A673 (cell line): ENCODE data around the gene OVCA2. TPM values are rescaled to one million over a fixed set of nuclear protein-coding genes. Genes with fewer than 3 reads are reported as not detected.

Experiments used
- BruUV-seq: library from RNA; stranded (reverse); fragments of 400-500 nt; replicated peaks from 2 replicates; lab custom pipeline; 2021; lab: Mats Ljungman, UMichigan
- CTCF ChIA-PET: fragments of 300-600 bp; sonication (Branson Sonifier 250); formaldehyde crosslinking; loops from one replicate; lab custom pipeline; 2022; ENCODE audit warnings: antibody characterized with exemption; lab: Charles Lee
- POLR2A ChIA-PET: fragments of 300-600 bp; sonication (Branson Sonifier 250); formaldehyde crosslinking; loops from one replicate; lab custom pipeline; 2022; ENCODE audit warnings: antibody characterized with exemption; ENCODE audit not compliant: low non-redundant PET; lab: Charles Lee
- DNase-seq: peaks from one replicate; pipeline ENCODE4 v3.0.0-alpha.2; 2015; ENCODE audit warnings: low spot score
- H3K27ac ChIP-seq: fragments of 200-600 bp; sonication (generic); 2 replicates; pipeline ENCODE4 v1.5.1; 2016; ENCODE audit warnings: mixed run types, low read depth, mild to moderate bottlenecking, mixed read lengths, antibody characterized with exemption, low read length; ENCODE audit not compliant: poor library complexity, severe bottlenecking
- H3K27me3 ChIP-seq: fragments of 200-600 bp; sonication (generic); replicated peaks from 2 replicates; pipeline ENCODE4 v1.6.1; 2017; ENCODE audit warnings: mixed run types, low read depth, mild to moderate bottlenecking, mixed read lengths, antibody characterized with exemption, low read length; ENCODE audit not compliant: insufficient read depth, poor library complexity
- H3K36me3 ChIP-seq: fragments of 200-600 bp; sonication (generic); 2 replicates; pipeline ENCODE4 v1.6.1; 2016; ENCODE audit warnings: mixed run types, mild to moderate bottlenecking, mixed read lengths, antibody characterized with exemption, low read length; ENCODE audit not compliant: insufficient read depth, poor library complexity, severe bottlenecking
- H3K4me1 ChIP-seq: fragments of 200-600 bp; sonication (generic); 2 replicates; pipeline ENCODE4 v1.6.1; 2017; ENCODE audit warnings: mixed run types, mild to moderate bottlenecking, mixed read lengths, antibody characterized with exemption, low read length; ENCODE audit not compliant: insufficient read depth, poor library complexity, severe bottlenecking
- H3K4me3 ChIP-seq: fragments of 200-600 bp; sonication (generic); 2 replicates; pipeline ENCODE4 v1.5.1; 2016; ENCODE audit warnings: low read depth, mixed run types, mild to moderate bottlenecking, mixed read lengths, low read length; ENCODE audit not compliant: poor library complexity, severe bottlenecking
- H3K9me3 ChIP-seq: fragments of 200-600 bp; sonication (generic); 2 replicates; pipeline ENCODE4 v1.6.1; 2016; ENCODE audit warnings: mixed run types, low read depth, mild to moderate bottlenecking, mixed read lengths, antibody characterized with exemption, low read length; ENCODE audit not compliant: poor library complexity, severe bottlenecking
- EZH2 ChIP-seq: fragments of 200-600 bp; sonication (generic); IDR thresholded peaks from 2 replicates; pipeline ENCODE4 v1.6.1; 2017; ENCODE audit warnings: borderline replicate concordance, low read depth, mild to moderate bottlenecking, mixed read lengths, antibody characterized with exemption, low read length; ENCODE audit not compliant: poor library complexity, severe bottlenecking
- intact Hi-C: fragments of 100-400 bp; cut with micrococcal nuclease; formaldehyde crosslinking; loops from one replicate; pipeline ENCODE4 v1.10.0; 2022; ENCODE audit not compliant: unreplicated experiment
- total RNA-seq: library from RNA; stranded (reverse); gene quantifications from 2 replicates; pipeline ENCODE4 v1.2.3, GENCODE V29; 2021
- TF ChIP-seq, protein P1 (sequence below): fragments of 300-800, 200-600 bp; sonication (generic); conservative IDR thresholded peaks from 2 replicates; pipeline ENCODE4 v1.5.1; 2017; ENCODE audit warnings: low read depth, mild to moderate bottlenecking, antibody characterized with exemption, low read length, moderate library complexity, mixed read lengths

Gene OVCA2
- total RNA-seq, 1 experiment from 2014 or later = 30.7 TPM

DNA sequence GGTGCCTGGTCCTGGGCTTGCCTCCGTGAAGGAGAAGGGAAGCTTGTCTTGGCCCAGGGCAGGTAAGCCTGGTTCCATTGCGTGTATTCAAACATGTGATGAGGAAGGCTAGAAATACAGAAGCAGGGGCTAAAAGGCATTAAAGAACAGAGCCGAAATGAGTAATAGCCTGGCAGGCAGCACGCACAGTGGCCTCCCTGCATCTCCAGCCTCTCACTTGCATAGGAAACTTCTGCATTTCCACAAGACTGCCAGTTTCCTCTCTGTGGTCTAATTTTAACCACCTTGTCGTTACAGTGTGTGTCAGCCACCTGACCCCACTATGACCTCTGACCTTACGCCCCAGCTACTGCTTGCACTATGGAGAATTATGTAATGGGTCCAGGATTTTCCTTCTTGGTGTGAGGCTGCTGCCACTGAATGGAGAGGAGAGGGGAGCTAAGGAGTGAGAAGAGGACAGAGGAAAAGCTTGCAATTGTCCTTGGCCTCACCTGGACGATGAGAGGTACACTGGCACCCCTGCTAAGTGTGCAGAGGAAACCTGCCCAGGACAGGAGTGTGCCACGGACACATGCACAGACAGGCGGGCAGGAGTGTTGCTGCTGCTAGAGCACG, 45.9 kb downstream of the OVCA2 start:
- CTCF ChIA-PET = no interaction called here
- Histone ChIP-seq H3K4me3 (no peak overlapping the region), H3K4me1 (peaks cover 8% of the 10 kb centered on the region), H3K27ac (no peak overlapping the region), H3K27me3 (no peaks in the 10 kb centered on the region), H3K9me3 (no peaks in the 10 kb centered on the region), H3K36me3 (no peaks in the 10 kb centered on the region)
- POLR2A ChIA-PET = no interaction called here
- DNase-seq = no peak
- BruUV-seq = no TSS peak
- intact Hi-C loops = no loop called here
- TF ChIP-seq EZH2 = no peak
- TF ChIP-seq, protein P1, sequence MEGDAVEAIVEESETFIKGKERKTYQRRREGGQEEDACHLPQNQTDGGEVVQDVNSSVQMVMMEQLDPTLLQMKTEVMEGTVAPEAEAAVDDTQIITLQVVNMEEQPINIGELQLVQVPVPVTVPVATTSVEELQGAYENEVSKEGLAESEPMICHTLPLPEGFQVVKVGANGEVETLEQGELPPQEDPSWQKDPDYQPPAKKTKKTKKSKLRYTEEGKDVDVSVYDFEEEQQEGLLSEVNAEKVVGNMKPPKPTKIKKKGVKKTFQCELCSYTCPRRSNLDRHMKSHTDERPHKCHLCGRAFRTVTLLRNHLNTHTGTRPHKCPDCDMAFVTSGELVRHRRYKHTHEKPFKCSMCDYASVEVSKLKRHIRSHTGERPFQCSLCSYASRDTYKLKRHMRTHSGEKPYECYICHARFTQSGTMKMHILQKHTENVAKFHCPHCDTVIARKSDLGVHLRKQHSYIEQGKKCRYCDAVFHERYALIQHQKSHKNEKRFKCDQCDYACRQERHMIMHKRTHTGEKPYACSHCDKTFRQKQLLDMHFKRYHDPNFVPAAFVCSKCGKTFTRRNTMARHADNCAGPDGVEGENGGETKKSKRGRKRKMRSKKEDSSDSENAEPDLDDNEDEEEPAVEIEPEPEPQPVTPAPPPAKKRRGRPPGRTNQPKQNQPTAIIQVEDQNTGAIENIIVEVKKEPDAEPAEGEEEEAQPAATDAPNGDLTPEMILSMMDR = no peak

DNA sequence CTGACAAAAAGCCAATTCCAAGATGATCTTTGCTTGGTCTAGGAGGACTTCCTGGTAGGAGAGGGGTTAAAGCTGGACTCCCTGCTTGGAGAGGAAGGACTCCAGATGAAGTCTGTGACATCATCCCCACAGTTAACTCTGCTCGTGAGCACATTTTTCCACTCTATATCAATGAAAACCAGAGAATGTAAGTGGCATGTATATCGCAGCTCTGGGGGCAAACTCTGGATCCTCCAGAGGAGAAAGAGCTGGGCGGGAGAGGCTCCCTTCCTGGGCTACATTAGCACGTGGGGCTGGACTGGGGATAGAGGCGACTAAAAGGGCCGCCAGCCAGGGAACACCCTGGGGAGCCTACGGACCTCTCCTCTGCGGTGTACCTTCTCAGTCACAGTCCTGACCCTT, 47.2 kb downstream of the OVCA2 start:
- POLR2A ChIA-PET = no interaction called here
- no TSS peak for BruUV-seq
- CTCF ChIA-PET = interaction anchor here (0.6 kb wide), 1 partner anchor 126 kb away, joined by 4 read pairs; no protein-coding TSS in a partner anchor
- TF ChIP-seq EZH2 = no peak
- TF ChIP-seq, protein P1 = no peak
- H3K4me1 ChIP-seq = peaks cover 8% of the 10 kb centered on the region
- H3K9me3 ChIP-seq = no peaks in the 10 kb centered on the region
- H3K36me3 ChIP-seq = no peaks in the 10 kb centered on the region
- no peak for DNase-seq
- H3K4me3 ChIP-seq = no peak overlapping the region
- H3K27me3 ChIP-seq = no peaks in the 10 kb centered on the region
- intact Hi-C loops = no loop called here
- no peak overlapping the region for H3K27ac ChIP-seq

DNA sequence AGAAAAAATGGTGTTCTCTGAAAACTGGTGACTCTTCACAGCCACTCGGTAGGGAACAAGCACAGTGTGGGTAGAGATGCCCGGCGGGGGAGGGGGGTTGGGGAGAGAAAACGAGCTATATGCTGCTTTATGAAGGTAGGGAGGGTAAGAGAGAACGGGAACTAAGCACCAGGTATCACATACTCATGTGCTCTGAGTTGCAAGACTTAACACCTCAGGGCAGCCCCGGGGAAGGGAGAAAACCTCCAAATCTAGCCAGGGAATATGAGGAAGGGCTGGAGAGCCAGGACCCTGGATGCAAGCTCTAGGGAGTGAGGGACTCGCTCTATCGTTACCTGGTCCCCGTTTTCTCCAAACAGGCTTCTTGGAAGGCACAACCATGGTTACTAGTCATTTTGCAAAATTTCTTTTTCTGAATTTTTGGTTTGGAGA, 48.4 kb downstream of the OVCA2 start:
- intact Hi-C loops = no loop called here
- H3K4me1 ChIP-seq = peaks cover 14% of the 10 kb centered on the region

More for the DNA sequence above, 48.4 kb downstream of the OVCA2 start:
- ChIA-PET POLR2A (no interaction called here), CTCF (no interaction called here)
- H3K27me3 ChIP-seq = no peaks in the 10 kb centered on the region
- no peak for TF ChIP-seq EZH2
- TF ChIP-seq, protein P1 = no peak
- no TSS peak for BruUV-seq
- H3K9me3 ChIP-seq = no peaks in the 10 kb centered on the region
- no peak overlapping the region for H3K27ac ChIP-seq
- DNase-seq = no peak
- H3K4me3 ChIP-seq = no peak overlapping the region
- H3K36me3 ChIP-seq = no peaks in the 10 kb centered on the region
